Bronchial smooth muscle cell (primary cell): Measurements from ENCODE around the gene ANKFY1. TPM values are rescaled to one million over a fixed set of nuclear protein-coding genes. Genes with fewer than 3 reads are reported as not detected.

Experiments
- total RNA-seq: library from RNA; depleted of rRNA; stranded (reverse); fragments of >200 nt; gene quantifications from 2 replicates; pipeline ENCODE4 v1.2.1, GENCODE V29; 2014

Gene ANKFY1, protein sequence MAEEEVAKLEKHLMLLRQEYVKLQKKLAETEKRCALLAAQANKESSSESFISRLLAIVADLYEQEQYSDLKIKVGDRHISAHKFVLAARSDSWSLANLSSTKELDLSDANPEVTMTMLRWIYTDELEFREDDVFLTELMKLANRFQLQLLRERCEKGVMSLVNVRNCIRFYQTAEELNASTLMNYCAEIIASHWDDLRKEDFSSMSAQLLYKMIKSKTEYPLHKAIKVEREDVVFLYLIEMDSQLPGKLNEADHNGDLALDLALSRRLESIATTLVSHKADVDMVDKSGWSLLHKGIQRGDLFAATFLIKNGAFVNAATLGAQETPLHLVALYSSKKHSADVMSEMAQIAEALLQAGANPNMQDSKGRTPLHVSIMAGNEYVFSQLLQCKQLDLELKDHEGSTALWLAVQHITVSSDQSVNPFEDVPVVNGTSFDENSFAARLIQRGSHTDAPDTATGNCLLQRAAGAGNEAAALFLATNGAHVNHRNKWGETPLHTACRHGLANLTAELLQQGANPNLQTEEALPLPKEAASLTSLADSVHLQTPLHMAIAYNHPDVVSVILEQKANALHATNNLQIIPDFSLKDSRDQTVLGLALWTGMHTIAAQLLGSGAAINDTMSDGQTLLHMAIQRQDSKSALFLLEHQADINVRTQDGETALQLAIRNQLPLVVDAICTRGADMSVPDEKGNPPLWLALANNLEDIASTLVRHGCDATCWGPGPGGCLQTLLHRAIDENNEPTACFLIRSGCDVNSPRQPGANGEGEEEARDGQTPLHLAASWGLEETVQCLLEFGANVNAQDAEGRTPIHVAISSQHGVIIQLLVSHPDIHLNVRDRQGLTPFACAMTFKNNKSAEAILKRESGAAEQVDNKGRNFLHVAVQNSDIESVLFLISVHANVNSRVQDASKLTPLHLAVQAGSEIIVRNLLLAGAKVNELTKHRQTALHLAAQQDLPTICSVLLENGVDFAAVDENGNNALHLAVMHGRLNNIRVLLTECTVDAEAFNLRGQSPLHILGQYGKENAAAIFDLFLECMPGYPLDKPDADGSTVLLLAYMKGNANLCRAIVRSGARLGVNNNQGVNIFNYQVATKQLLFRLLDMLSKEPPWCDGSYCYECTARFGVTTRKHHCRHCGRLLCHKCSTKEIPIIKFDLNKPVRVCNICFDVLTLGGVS
- 33.3 and 44.4 TPM in 2 replicates for total RNA-seq

DNA sequence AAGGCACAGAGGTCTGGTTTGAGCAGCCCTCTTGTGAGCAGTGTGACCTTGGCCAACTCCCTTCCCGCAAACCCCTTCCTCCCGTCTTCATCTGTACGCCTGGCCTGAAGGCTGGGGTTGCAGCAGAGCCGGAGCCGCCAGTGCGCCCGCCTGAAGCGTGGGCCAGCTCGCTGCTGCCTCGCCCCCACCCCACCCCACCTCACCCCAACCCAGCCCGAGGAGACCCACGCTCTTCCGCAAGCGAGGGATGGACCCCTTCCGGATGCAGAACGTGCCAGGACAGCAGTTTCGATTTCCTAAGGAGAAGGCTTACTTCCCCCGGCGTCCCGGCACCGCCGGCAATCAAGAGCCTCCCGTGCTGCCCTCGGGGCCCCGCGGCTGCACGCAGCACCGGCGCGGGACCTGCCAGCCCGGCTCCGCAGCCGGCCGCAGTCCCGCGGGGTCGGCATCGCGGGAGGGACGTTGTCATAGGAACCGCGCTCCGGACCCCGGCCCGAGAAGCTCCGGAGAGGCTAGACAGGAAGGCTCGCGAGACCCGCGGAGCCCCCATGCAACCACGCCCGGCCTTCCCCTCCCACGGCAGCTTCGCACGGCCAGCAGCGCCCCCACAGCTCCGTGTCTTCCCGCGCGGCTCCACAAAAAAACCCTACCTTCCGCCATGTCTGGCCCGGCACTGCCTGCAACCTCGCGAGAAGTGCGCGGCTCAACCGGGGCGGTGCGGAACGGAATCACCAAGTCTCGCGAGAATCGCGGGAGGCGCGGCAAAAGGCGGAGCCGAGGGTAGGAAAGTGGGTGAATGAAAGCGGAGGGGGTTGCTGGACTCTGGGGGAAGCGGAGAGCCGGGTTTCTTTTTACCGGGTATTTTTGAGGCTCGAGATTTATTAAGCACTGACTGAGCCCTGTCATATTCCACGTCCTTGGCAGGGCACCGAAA, at the start of gene ANKFY1:
ANKFY1 (minus strand) TSS at position 698 of the 934 bp plus-strand sequence; CDS start at position 660, 38 bp downstream.

Other genes with a start within 250 kb of the ANKFY1 start
- gene ZZEF1, start 120.9 kb downstream of the ANKFY1 start, total RNA-seq = 18.8 and 21.0 TPM in 2 replicates
- 42.0 and 54.2 TPM in 2 replicates for gene CYB5D2, start 120.8 kb downstream of the ANKFY1 start, total RNA-seq
- gene UBE2G1, start 102.7 kb upstream of the ANKFY1 start, total RNA-seq = 10.9 and 16.9 TPM in 2 replicates
- not detected in 2 replicates for gene SPNS3, start 170.0 kb upstream of the ANKFY1 start, total RNA-seq
- 0.09 and 0.16 TPM in 2 replicates for gene SPNS2, start 234.9 kb upstream of the ANKFY1 start, total RNA-seq